NCI-H460 (cell line): ENCODE measurements around the gene ADAMTS15. TPM values are rescaled to one million over a fixed set of nuclear protein-coding genes. Genes with fewer than 3 reads are reported as not detected.

Experiments used
- total RNA-seq: library from RNA; depleted of rRNA; stranded (reverse); fragments of >200 nt; shearing (Covaris generic); gene quantifications from 2 replicates; pipeline ENCODE4 v1.2.3, GENCODE V29; 2014; rRNA removed

ADAMTS15 gene
- total RNA-seq, 1 experiment from 2014 or later: 0.05 TPM

Other genes with a start within 250 kb of the ADAMTS15 start
- 21.1 and 22.3 TPM in 2 replicates for gene ZBTB44, start 133.7 kb upstream of the ADAMTS15 start, total RNA-seq
- 0.02 and 0.29 TPM in 2 replicates for gene ADAMTS8, start 20.0 kb upstream of the ADAMTS15 start, total RNA-seq